GM12878 (cell line): ENCODE measurements around the gene TSSK3. TPM values are rescaled to one million over a fixed set of nuclear protein-coding genes. Genes with fewer than 3 reads are reported as not detected.

ENCODE experiments used
- ATAC-seq: fragments of 200-7000 bp; cut with Tn5 transposase; 3 replicates; pipeline ENCODE4 v1.9.1; 2020; ENCODE audit warnings: mild to moderate bottlenecking, moderate library complexity
- BruUV-seq: library from RNA; stranded (reverse); fragments of 400-500 nt; replicated peaks from 2 replicates; lab custom pipeline; 2021; lab: Mats Ljungman, UMichigan
- CTCF ChIA-PET: fragments of 300-600 bp; sonication (Branson Sonifier 250); formaldehyde crosslinking; extraction: SDS; loops from one replicate; lab custom pipeline; 2021; ENCODE audit warnings: inconsistent platforms; lab: Yijun Ruan, JAX
- POLR2A ChIA-PET: fragments of 350-600 bp; formaldehyde crosslinking; extraction: SDS; loops from one replicate; lab custom pipeline; 2021; ENCODE audit warnings: inconsistent platforms; lab: Charles Lee
- RAD21 ChIA-PET: fragments of 300-600 bp; sonication (Branson Sonifier 250); formaldehyde crosslinking; loops from one replicate; lab custom pipeline; 2023; ENCODE audit warnings: antibody characterized with exemption; ENCODE audit not compliant: unreplicated experiment; lab: Charles Lee
- SMC1A ChIA-PET: fragments of 300-600 bp; sonication (Branson Sonifier 250); formaldehyde crosslinking; loops from one replicate; lab custom pipeline; 2023; ENCODE audit not compliant: unreplicated experiment, uncharacterized antibody; lab: Charles Lee
- DNase-seq: peaks from one replicate; pipeline ENCODE4 v3.0.0-alpha.2; 2011; ENCODE audit warnings: low read depth, low spot score
- FAIRE-seq: peaks from 3 replicates; lab custom pipeline; 2011; peaks lifted over from hg19 to GRCh38; lab: Jason Lieb, UNC
- H2AFZ ChIP-seq: 2 replicates; pipeline ENCODE4 v1.6.0; 2011; ENCODE audit warnings: low read depth, low read length, control low read depth; ENCODE audit not compliant: control insufficient read depth
- H3K27ac ChIP-seq: 2 replicates; pipeline ENCODE4 v1.5.1; 2011; ENCODE audit warnings: control low read depth; ENCODE audit not compliant: control insufficient read depth, insufficient read depth
- H3K27me3 ChIP-seq, 2 experiments: replicated peaks in 1 of 2; 2 replicates each; pipeline versions ENCODE4 v1.6.0 to v1.6.1; 2011; ENCODE audit warnings: low read length in 1 of 2; ENCODE audit not compliant: control insufficient read depth in 2 of 2, insufficient read depth in 2 of 2
- H3K36me3 ChIP-seq, 2 experiments: 2 replicates each; pipeline ENCODE4 v1.5.1; 2011; ENCODE audit warnings: low read length in 1 of 2; ENCODE audit not compliant: control insufficient read depth in 2 of 2, insufficient read depth in 2 of 2
- H3K4me1 ChIP-seq: 2 replicates; pipeline ENCODE4 v1.6.1; 2011; ENCODE audit warnings: mild to moderate bottlenecking, low read length, moderate library complexity, mixed read lengths; ENCODE audit not compliant: control insufficient read depth, insufficient read depth
- H3K4me2 ChIP-seq: 2 replicates; pipeline ENCODE4 v1.6.0; 2011; ENCODE audit warnings: control low read depth; ENCODE audit not compliant: control insufficient read depth, insufficient read depth
- H3K4me3 ChIP-seq: fragments of 200-600 bp; sonication (generic); 2 replicates; pipeline ENCODE4 v1.5.1; 2016
- H3K79me2 ChIP-seq: 2 replicates; pipeline ENCODE4 v1.6.0; 2011; ENCODE audit warnings: low read length; ENCODE audit not compliant: control insufficient read depth, insufficient read depth
- H3K9ac ChIP-seq: 2 replicates; pipeline ENCODE4 v1.8.0; 2011; ENCODE audit warnings: low read length, control low read depth, mixed read lengths; ENCODE audit not compliant: control insufficient read depth, insufficient read depth
- H3K9me3 ChIP-seq: replicated peaks from 3 replicates; pipeline ENCODE4 v1.5.1; 2011; ENCODE audit warnings: mild to moderate bottlenecking, low read length; ENCODE audit not compliant: control insufficient read depth, insufficient read depth
- H4K20me1 ChIP-seq: 2 replicates; pipeline ENCODE4 v1.6.0; 2011; ENCODE audit not compliant: control insufficient read depth, insufficient read depth
- BHLHE40 ChIP-seq, 2 experiments: fragments of 450-650 bp in 1 of 2; IDR thresholded peaks; 2 replicates each; pipeline ENCODE4 v1.6.1; 2011 to 2017; ENCODE audit warnings: low read depth in 2 of 2, borderline replicate concordance in 1 of 2, improper control_type of control experiment in 1 of 2, low read length in 1 of 2, mild to moderate bottlenecking in 1 of 2
- CTCF ChIP-seq, 3 experiments: IDR thresholded peaks in 2 of 3; conservative IDR thresholded peaks in 1 of 3; 2 replicates each; pipeline ENCODE4 v1.5.1; 2011; ENCODE audit warnings: low read depth in 3 of 3, low read length in 3 of 3, mild to moderate bottlenecking in 3 of 3, control low read depth in 2 of 3, moderate library complexity in 2 of 3, inconsistent platforms in 1 of 3, mixed read lengths in 1 of 3; ENCODE audit not compliant: control insufficient read depth in 2 of 3, insufficient read depth in 1 of 3; ENCODE audit errors: extremely low read depth in 1 of 3
- NFIC ChIP-seq: IDR thresholded peaks from 2 replicates; pipeline ENCODE4 v1.6.1; 2012; ENCODE audit warnings: low read depth, mild to moderate bottlenecking, inconsistent platforms, low read length, moderate library complexity
- NR2F1 ChIP-seq: fragments of 450-650 bp; conservative IDR thresholded peaks from 2 replicates; pipeline ENCODE4 v1.6.1; 2017; ENCODE audit warnings: mild to moderate bottlenecking
- POLR2A ChIP-seq: IDR thresholded peaks from 2 replicates; pipeline ENCODE4 v1.6.1; 2011; ENCODE audit warnings: low read depth, mild to moderate bottlenecking, low read length
- WGBS: methylation state at CpG from one replicate; pipeline ENCODE4 v1.1.6; 2016; ENCODE audit warnings: low lambda C conversion rate; ENCODE audit not compliant: insufficient replicate concordance, insufficient coverage; ENCODE audit errors: missing lambda C conversion rate; 5-methylcytosine and 5-hydroxymethylcytosine counted together
- in situ Hi-C: fragments of 300-500 bp; cut with MboI; formaldehyde crosslinking; loops from 9 replicates; pipeline ENCODE4 v1.14.3; 2018; ENCODE audit warnings: mixed read lengths
- intact Hi-C: fragments of 100-400 bp; cut with micrococcal nuclease; formaldehyde crosslinking; loops from one replicate; pipeline ENCODE4 v1.14.2; 2022; ENCODE audit not compliant: unreplicated experiment
- polyA plus RNA-seq, 11 experiments: library from polyadenylated mRNA; depleted of rRNA in 4 of 11; unstranded in 6 of 11; stranded (reverse) in 5 of 11; fragments of >200 nt; fragmentation: Nextera tagmentation in 4 of 11; fragmentation: Illumina TruSeq in 1 of 11; extraction: Ambion mirVana in 4 of 11; extraction: Trizol in 1 of 11; gene quantifications; 1 replicate in 1 of 11; 2 replicates in 10 of 11; pipeline versions ENCODE4 v1.2.1 to v1.2.3, GENCODE V29; 2011 to 2016; ENCODE audit warnings: inconsistent platforms in 2 of 11, missing spikeins in 2 of 11, low read depth in 1 of 11
- total RNA-seq, 4 experiments: library from RNA; depleted of rRNA in 3 of 4; stranded (reverse); fragments of >200 nt in 3 of 4; fragmentation: Illumina TruSeq in 1 of 4; extraction: Trizol in 1 of 4; gene quantifications; 2 replicates each; pipeline versions ENCODE4 v1.2.1 to v1.2.3, GENCODE V29; 2013 to 2021

Gene TSSK3
- total and polyA plus RNA-seq, 10 of the 15 experiments (the other 5 are each of a cell fraction or from before 2014, with no cell fraction given): 0.42 to 0.82 (median 0.60) TPM

GRCh38 chr1:32361308-32361673 is 1.0 kb upstream of the TSSK3 start:
- no TSS peak for BruUV-seq
- Histone ChIP-seq H3K27ac (no peak overlapping the region), H3K4me3 (no peak overlapping the region), H3K4me2 (no peak overlapping the region), H3K27me3 (no peaks in the 10 kb centered on the region), H3K4me1 (peaks cover 7% of the 10 kb centered on the region), H4K20me1 (no peaks in the 10 kb centered on the region), H3K9ac (no peak overlapping the region), H3K9me3 (no peaks in the 10 kb centered on the region), H3K79me2 (no peaks in the 10 kb centered on the region), H2AFZ (no peak overlapping the region), H3K36me3 (no peaks in the 10 kb centered on the region)
- RAD21 ChIA-PET: no interaction called here
- CTCF ChIA-PET: no interaction called here
- 86% methylated on average over 21 of the region's 35 CpGs for whole genome bisulfite sequencing
- FAIRE-seq (no peak), DNase-seq (no peak), ATAC-seq (no peak)
- intact Hi-C loops: no loop called here
- in situ Hi-C loops: no loop called here
- TF ChIP-seq BHLHE40 (IDR thresholded peaks at IDR 0.05; ENCODE audit: borderline replicate concordance in 1 of 2, low read depth in 2 of 2, low read length in 1 of 2) (peak in 1 of 2 experiments; percentile 30; a peak in 1 of 4 replicates), NR2F1 (no peak), POLR2A (peak; percentile 43; the same call in 1 of the 2 replicates)
- POLR2A ChIA-PET: no interaction called here
- SMC1A ChIA-PET: no interaction called here

GRCh38 chr1:32361674-32362473 is 465 bp upstream of the TSSK3 start:
- peaks cover 7% of the 10 kb centered on the region for H3K4me1 ChIP-seq
- no peaks in the 10 kb centered on the region for H3K9me3 ChIP-seq
- ATAC-seq: peak; percentile 37
- CTCF ChIA-PET: interaction anchor here (1.0 kb wide), 1 partner anchor 46 kb away, joined by 3 read pairs; no protein-coding TSS in a partner anchor
- 11% methylated on average over 76 of the region's 91 CpGs for WGBS
- H3K9ac ChIP-seq: no peak overlapping the region
- POLR2A ChIA-PET: no interaction called here
- H3K79me2 ChIP-seq: no peaks in the 10 kb centered on the region
- H2AFZ ChIP-seq: no peak overlapping the region
- RAD21 ChIA-PET: no interaction called here
- FAIRE-seq: no peak
- H3K27me3 ChIP-seq: no peaks in the 10 kb centered on the region
- in situ Hi-C loops: no loop called here
- H4K20me1 ChIP-seq: no peaks in the 10 kb centered on the region
- SMC1A ChIA-PET: no interaction called here
- DNase-seq: no peak
- H3K36me3 ChIP-seq: no peaks in the 10 kb centered on the region; a peak in 2 of 4 replicates
- TF ChIP-seq BHLHE40 (IDR thresholded peaks at IDR 0.05; ENCODE audit: borderline replicate concordance in 1 of 2, low read depth in 2 of 2, low read length in 1 of 2) (peak in 1 of 2 experiments; percentile 28; a peak in 1 of 4 replicates), POLR2A (peak; percentile 36; the same call in 1 of the 2 replicates), CTCF (IDR thresholded peaks at IDR 0.05 in 2 of 3, conservative IDR thresholded peaks at IDR 0.05 in 1 of 3; ENCODE audit: control insufficient read depth in 2 of 3, extremely low read depth in 1 of 3, insufficient read depth in 1 of 3, low read depth in 3 of 3, low read length in 3 of 3) (peak in 1 of 3 experiments; percentile 13; a peak in 2 of 6 replicates), NFIC (no peak), NR2F1 (peak; percentile 43; the same call in 1 of the 2 replicates)
- no peak overlapping the region for H3K27ac ChIP-seq
- peak overlapping the region; percentile 72 for H3K4me2 ChIP-seq
- intact Hi-C loops: no loop called here
- BruUV-seq: no TSS peak
- H3K4me3 ChIP-seq: no peak overlapping the region
